Lung (tissue), 12 donors: ENCODE data around the gene CORO2A. TPM values are rescaled to one million over a fixed set of nuclear protein-coding genes. Genes with fewer than 3 reads are reported as not detected.

Experiments
- ATAC-seq: fragments of 200-7000 bp; cut with Tn5 transposase; one replicate; pipeline ENCODE4 v1.9.1; 2020; ENCODE audit warnings: moderate number of reproducible peaks; ENCODE audit not compliant: insufficient read depth, low FRiP score
- DNase-seq, 3 donors: peaks; one replicate each; pipeline ENCODE4 v3.0.0-alpha.2; 2013 to 2017
- H3K27ac ChIP-seq, 2 donors: one replicate each; pipeline ENCODE4 v1.5.1; 2013; ENCODE audit warnings: mild to moderate bottlenecking in 2 of 2, moderate library complexity in 2 of 2, control low read depth in 1 of 2, inconsistent platforms in 1 of 2, low read depth in 1 of 2, low read length in 1 of 2
- H3K27me3 ChIP-seq, 3 donors: one replicate each; pipeline ENCODE4 v1.5.1; 2013; ENCODE audit warnings: low read length in 2 of 3; ENCODE audit not compliant: control insufficient read depth in 3 of 3, insufficient read depth in 3 of 3
- H3K36me3 ChIP-seq, 4 donors: one replicate each; pipeline ENCODE4 v1.5.1; 2013; ENCODE audit warnings: low read length in 4 of 4, mild to moderate bottlenecking in 1 of 4, moderate library complexity in 1 of 4; ENCODE audit not compliant: control insufficient read depth in 4 of 4, insufficient read depth in 4 of 4
- H3K4me1 ChIP-seq, 5 donors: one replicate each; pipeline ENCODE4 v1.5.1; 2013; ENCODE audit warnings: low read length in 5 of 5, mild to moderate bottlenecking in 2 of 5, moderate library complexity in 1 of 5; ENCODE audit not compliant: control insufficient read depth in 5 of 5, insufficient read depth in 5 of 5
- H3K4me3 ChIP-seq: one replicate; pipeline ENCODE4 v1.5.1; 2013; ENCODE audit warnings: mild to moderate bottlenecking, control low read depth, moderate library complexity
- H3K9ac ChIP-seq, 2 donors: one replicate each; pipeline ENCODE4 v1.5.1; 2013; ENCODE audit warnings: low read length in 2 of 2, control low read depth in 1 of 2; ENCODE audit not compliant: insufficient read depth in 1 of 2
- H3K9me3 ChIP-seq, 4 donors: one replicate each; pipeline ENCODE4 v1.5.1; 2013; ENCODE audit warnings: low read length in 3 of 4, mild to moderate bottlenecking in 1 of 4, moderate library complexity in 1 of 4; ENCODE audit not compliant: control insufficient read depth in 4 of 4, insufficient read depth in 3 of 4
- WGBS, 2 donors: extraction: QIAGEN DNeasy Blood & Tissue Kit; methylation state at CpG; one replicate each; pipeline ENCODE4 v1.1.7; 2013; 5-methylcytosine and 5-hydroxymethylcytosine counted together
- polyA plus RNA-seq, 2 donors: library from polyadenylated mRNA; stranded (reverse); fragments of 200-250 nt; gene quantifications; one replicate each; pipeline ENCODE4 v1.2.1, GENCODE V29; 2013
- total RNA-seq, 2 donors: library from RNA; depleted of rRNA in 1 of 2; stranded (reverse); fragments of >200 nt in 1 of 2; gene quantifications; one replicate each; pipeline ENCODE4 v1.2.1, GENCODE V29; 2014 to 2021
- TF ChIP-seq, protein P1 (sequence below): IDR thresholded peaks from 2 replicates; pipeline ENCODE4 v1.5.1; 2012; ENCODE audit warnings: mild to moderate bottlenecking; ENCODE audit errors: control extremely low read depth, extremely low read depth
- donor health status: control.
- donor health status: control.
- donor health status: Bipolar disorder and iron deficiency.
- donor health status: healthy.
- donor health status: DM: yes; HTN: yes; CAD: no.

CORO2A gene
- total and polyA plus RNA-seq, 4 donors, result 6.8 to 22.3 (median 14.7) TPM

DNA sequence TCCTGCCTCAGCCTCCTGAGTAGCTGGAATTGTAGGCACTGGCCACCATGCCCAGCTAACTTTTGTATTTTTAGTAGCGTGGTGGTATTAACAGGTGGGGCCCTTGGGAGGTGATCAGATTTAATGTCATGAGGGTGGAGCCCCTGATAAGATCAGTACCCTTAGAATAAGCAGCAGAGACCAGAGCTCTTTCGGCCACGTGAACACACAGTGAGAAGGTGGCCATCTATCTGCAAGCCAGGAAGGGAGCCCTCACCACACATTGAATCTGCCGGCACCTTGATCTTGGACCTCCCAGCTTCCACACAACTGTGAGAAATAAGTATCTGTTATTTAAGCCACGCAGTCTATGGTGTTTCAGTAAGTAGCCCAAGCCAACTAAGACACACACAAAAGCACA lies 40.5 kb upstream of the CORO2A start:
- Histone ChIP-seq H3K4me1 (no peaks in the 10 kb centered on the region), H3K9me3 (no peaks in the 10 kb centered on the region), H3K36me3 (peaks cover 0 to 28% (median 0%) of the 10 kb centered on the region in 4 donors), H3K27ac (no peak overlapping the region), H3K27me3 (no peaks in the 10 kb centered on the region), H3K4me3 (no peak overlapping the region), H3K9ac (no peak overlapping the region)
- DNase-seq (no peak), ATAC-seq (no peak)
- TF ChIP-seq, protein P1, sequence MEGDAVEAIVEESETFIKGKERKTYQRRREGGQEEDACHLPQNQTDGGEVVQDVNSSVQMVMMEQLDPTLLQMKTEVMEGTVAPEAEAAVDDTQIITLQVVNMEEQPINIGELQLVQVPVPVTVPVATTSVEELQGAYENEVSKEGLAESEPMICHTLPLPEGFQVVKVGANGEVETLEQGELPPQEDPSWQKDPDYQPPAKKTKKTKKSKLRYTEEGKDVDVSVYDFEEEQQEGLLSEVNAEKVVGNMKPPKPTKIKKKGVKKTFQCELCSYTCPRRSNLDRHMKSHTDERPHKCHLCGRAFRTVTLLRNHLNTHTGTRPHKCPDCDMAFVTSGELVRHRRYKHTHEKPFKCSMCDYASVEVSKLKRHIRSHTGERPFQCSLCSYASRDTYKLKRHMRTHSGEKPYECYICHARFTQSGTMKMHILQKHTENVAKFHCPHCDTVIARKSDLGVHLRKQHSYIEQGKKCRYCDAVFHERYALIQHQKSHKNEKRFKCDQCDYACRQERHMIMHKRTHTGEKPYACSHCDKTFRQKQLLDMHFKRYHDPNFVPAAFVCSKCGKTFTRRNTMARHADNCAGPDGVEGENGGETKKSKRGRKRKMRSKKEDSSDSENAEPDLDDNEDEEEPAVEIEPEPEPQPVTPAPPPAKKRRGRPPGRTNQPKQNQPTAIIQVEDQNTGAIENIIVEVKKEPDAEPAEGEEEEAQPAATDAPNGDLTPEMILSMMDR, result no peak
- 95 to 96% methylated on average over 5 of the region's 5 CpGs for WGBS, 2 donors

- Histone ChIP-seq H3K4me1 (no peaks in the 10 kb centered on the region), H3K4me3 (no peak overlapping the region), H3K27ac (no peak overlapping the region), H3K36me3 (peaks cover 0 to 31% (median 0%) of the 10 kb centered on the region in 4 donors), H3K27me3 (no peaks in the 10 kb centered on the region), H3K9me3 (no peaks in the 10 kb centered on the region), H3K9ac (no peak overlapping the region)
- ATAC-seq, result no peak
- TF ChIP-seq, protein P1, result no peak
- WGBS, 2 donors, result 79 to 85% methylated on average over 6 of the region's 6 CpGs
- no peak for DNase-seq
These were observed 39.5 kb upstream of the CORO2A start for GRCh38 chr9:98231770-98232478.

GRCh38 chr9:98230789-98231188 lies 38.4 kb upstream of the CORO2A start:
- H3K4me1 ChIP-seq, result no peaks in the 10 kb centered on the region
- no peaks in the 10 kb centered on the region for H3K9me3 ChIP-seq
- TF ChIP-seq, protein P1, result no peak
- peaks cover 0 to 37% (median 0%) of the 10 kb centered on the region in 4 donors for H3K36me3 ChIP-seq
- DNase-seq, result peak in 1 of 3 donors; percentile 6
- WGBS, 2 donors, result 88 to 93% methylated on average over 6 of the region's 6 CpGs
- H3K27me3 ChIP-seq, result no peaks in the 10 kb centered on the region
- H3K27ac ChIP-seq, result no peak overlapping the region
- ATAC-seq, result no peak
- H3K4me3 ChIP-seq, result no peak overlapping the region
- no peak overlapping the region for H3K9ac ChIP-seq
